Parathyroid adenoma (tissue), 2 donors: Measurements from ENCODE around the gene SMAD3.

ENCODE experiments used
- H2AFZ ChIP-seq: fragments of 300-600 bp; sonication (generic); one replicate; pipeline ENCODE4 v1.7.0; 2017; ENCODE audit warnings: antibody characterized with exemption, mild to moderate bottlenecking
- H3K27ac ChIP-seq: fragments of 300-600 bp; sonication (generic); one replicate; pipeline ENCODE4 v1.7.0; 2017
- H3K27me3 ChIP-seq: fragments of 300-600 bp; sonication (generic); one replicate; pipeline ENCODE4 v1.7.0; 2017; ENCODE audit warnings: low read length; ENCODE audit not compliant: control insufficient read depth, insufficient read depth
- H3K36me3 ChIP-seq: fragments of 300-600 bp; sonication (generic); one replicate; pipeline ENCODE4 v1.7.0; 2017; ENCODE audit warnings: low read length; ENCODE audit not compliant: control insufficient read depth, insufficient read depth
- H3K4me1 ChIP-seq: fragments of 300-600 bp; sonication (generic); one replicate; pipeline ENCODE4 v1.7.0; 2017; ENCODE audit warnings: control low read depth
- H3K4me2 ChIP-seq: fragments of 300-600 bp; sonication (generic); one replicate; pipeline ENCODE4 v1.7.0; 2017; ENCODE audit warnings: low read length
- H3K4me3 ChIP-seq: fragments of 300-600 bp; sonication (generic); one replicate; pipeline ENCODE4 v1.7.0; 2017; ENCODE audit warnings: low read depth, low read length
- H3K79me2 ChIP-seq: fragments of 300-600 bp; sonication (generic); one replicate; pipeline ENCODE4 v1.7.0; 2017; ENCODE audit warnings: control low read depth
- H3K9ac ChIP-seq: fragments of 300-600 bp; sonication (generic); one replicate; pipeline ENCODE4 v1.7.0; 2017; ENCODE audit warnings: mild to moderate bottlenecking
- H3K9me3 ChIP-seq: fragments of 300-600 bp; sonication (generic); one replicate; pipeline ENCODE4 v1.7.0; 2017; ENCODE audit warnings: low read length; ENCODE audit not compliant: control insufficient read depth
- CTCF ChIP-seq: fragments of 300-600 bp; sonication (generic); IDR thresholded peaks from one replicate; pipeline ENCODE4 v1.7.0; 2017; ENCODE audit warnings: antibody characterized with exemption, mild to moderate bottlenecking
- donor health status: primary hyperparathyroidism.

The SMAD3 gene

GRCh38 chr15:67199391-67199790 lies 134.0 kb downstream of the SMAD3 start:
- no peaks in the 10 kb centered on the region for H3K4me1 ChIP-seq
- H3K9me3 ChIP-seq, result no peaks in the 10 kb centered on the region
- TF ChIP-seq CTCF, result no peak
- no peak overlapping the region for H3K27ac ChIP-seq
- no peak overlapping the region for H3K9ac ChIP-seq
- no peaks in the 10 kb centered on the region for H3K27me3 ChIP-seq
- no peak overlapping the region for H3K4me3 ChIP-seq
- no peaks in the 10 kb centered on the region for H3K36me3 ChIP-seq
- H3K4me2 ChIP-seq, result no peak overlapping the region
- H3K79me2 ChIP-seq, result no peaks in the 10 kb centered on the region
- no peak overlapping the region for H2AFZ ChIP-seq

GRCh38 chr15:67199881-67200763 lies 134.7 kb downstream of the SMAD3 start:
- TF ChIP-seq CTCF, result no peak
- Histone ChIP-seq H3K4me1 (no peaks in the 10 kb centered on the region), H3K36me3 (no peaks in the 10 kb centered on the region), H3K27ac (no peak overlapping the region), H3K9ac (no peak overlapping the region), H2AFZ (no peak overlapping the region), H3K4me2 (no peak overlapping the region), H3K9me3 (no peaks in the 10 kb centered on the region), H3K4me3 (no peak overlapping the region), H3K79me2 (no peaks in the 10 kb centered on the region), H3K27me3 (no peaks in the 10 kb centered on the region)

GRCh38 chr15:67201136-67201535 lies 135.7 kb downstream of the SMAD3 start:
- Histone ChIP-seq H3K36me3 (no peaks in the 10 kb centered on the region), H3K4me3 (no peak overlapping the region), H3K27ac (no peak overlapping the region), H3K9me3 (no peaks in the 10 kb centered on the region), H3K79me2 (no peaks in the 10 kb centered on the region), H3K27me3 (no peaks in the 10 kb centered on the region), H3K4me1 (no peaks in the 10 kb centered on the region), H3K9ac (no peak overlapping the region), H2AFZ (no peak overlapping the region), H3K4me2 (no peak overlapping the region)
- TF ChIP-seq CTCF, result no peak

- no peak for TF ChIP-seq CTCF
- Histone ChIP-seq H3K27ac (no peak overlapping the region), H3K79me2 (no peaks in the 10 kb centered on the region), H3K4me2 (no peak overlapping the region), H3K4me1 (no peaks in the 10 kb centered on the region), H3K9me3 (no peaks in the 10 kb centered on the region), H2AFZ (no peak overlapping the region), H3K9ac (no peak overlapping the region), H3K27me3 (no peaks in the 10 kb centered on the region), H3K36me3 (no peaks in the 10 kb centered on the region), H3K4me3 (no peak overlapping the region)
These were observed 136.7 kb downstream of the SMAD3 start for GRCh38 chr15:67202091-67202490.

- H3K27me3 ChIP-seq, result no peaks in the 10 kb centered on the region
- no peaks in the 10 kb centered on the region for H3K79me2 ChIP-seq
- no peaks in the 10 kb centered on the region for H3K4me1 ChIP-seq
- no peaks in the 10 kb centered on the region for H3K36me3 ChIP-seq
- no peak overlapping the region for H3K4me3 ChIP-seq
- no peak overlapping the region for H3K9ac ChIP-seq
- H3K27ac ChIP-seq, result no peak overlapping the region
- H2AFZ ChIP-seq, result no peak overlapping the region
- H3K9me3 ChIP-seq, result no peaks in the 10 kb centered on the region
- H3K4me2 ChIP-seq, result no peak overlapping the region
- TF ChIP-seq CTCF, result no peak
These were observed 137.6 kb downstream of the SMAD3 start for GRCh38 chr15:67202991-67203390.
